Cardiac ventricle fibroblast (primary cell): ENCODE measurements around the gene CHSY3. TPM values are rescaled to one million over a fixed set of nuclear protein-coding genes. Genes with fewer than 3 reads are reported as not detected.

ENCODE experiments used
- total RNA-seq: library from RNA; depleted of rRNA; stranded (reverse); fragments of >200 nt; gene quantifications from 2 replicates; pipeline ENCODE4 v1.2.3, GENCODE V29; 2015

Gene CHSY3
- 4.5 and 6.3 TPM in 2 replicates for total RNA-seq

GRCh38 chr5:129904102-129904666, at the start of gene CHSY3:
CHSY3 (plus strand) TSS chr5:129904465.

Other genes with a start within 250 kb of the CHSY3 start
- not detected in 2 replicates for gene MINAR2, start 156.4 kb upstream of the CHSY3 start, total RNA-seq